Rectal smooth muscle tissue (tissue), 1 donor: ENCODE results near the gene ZBTB7C.

Source experiments
- H3K27ac ChIP-seq: one replicate; pipeline ENCODE4 v1.7.0; 2013; ENCODE audit warnings: low read depth, low read length, inconsistent platforms
- H3K27me3 ChIP-seq: one replicate; pipeline ENCODE4 v1.7.0; 2013; ENCODE audit warnings: low read length; ENCODE audit not compliant: control insufficient read depth, insufficient read depth
- H3K36me3 ChIP-seq: one replicate; pipeline ENCODE4 v1.7.0; 2013; ENCODE audit warnings: low read length; ENCODE audit not compliant: control insufficient read depth, insufficient read depth
- H3K4me1 ChIP-seq: one replicate; pipeline ENCODE4 v1.7.0; 2013; ENCODE audit warnings: low read length; ENCODE audit not compliant: control insufficient read depth, insufficient read depth
- H3K4me3 ChIP-seq: one replicate; pipeline ENCODE4 v1.7.0; 2013; ENCODE audit warnings: low read length
- H3K9ac ChIP-seq: one replicate; pipeline ENCODE4 v1.7.0; 2013; ENCODE audit warnings: low read length

Gene ZBTB7C

GRCh38 chr18:48306838-48307237 is 102.3 kb downstream of the ZBTB7C start:
- H3K36me3 ChIP-seq, result no peaks in the 10 kb centered on the region
- no peak overlapping the region for H3K4me3 ChIP-seq
- no peaks in the 10 kb centered on the region for H3K27me3 ChIP-seq
- no peak overlapping the region for H3K9ac ChIP-seq
- no peaks in the 10 kb centered on the region for H3K4me1 ChIP-seq
- no peak overlapping the region for H3K27ac ChIP-seq

- Histone ChIP-seq H3K9ac (no peak overlapping the region), H3K27ac (no peak overlapping the region), H3K4me3 (no peak overlapping the region), H3K4me1 (no peaks in the 10 kb centered on the region), H3K27me3 (no peaks in the 10 kb centered on the region), H3K36me3 (no peaks in the 10 kb centered on the region)
These were observed 104.1 kb downstream of the ZBTB7C start for GRCh38 chr18:48304906-48305693.

DNA sequence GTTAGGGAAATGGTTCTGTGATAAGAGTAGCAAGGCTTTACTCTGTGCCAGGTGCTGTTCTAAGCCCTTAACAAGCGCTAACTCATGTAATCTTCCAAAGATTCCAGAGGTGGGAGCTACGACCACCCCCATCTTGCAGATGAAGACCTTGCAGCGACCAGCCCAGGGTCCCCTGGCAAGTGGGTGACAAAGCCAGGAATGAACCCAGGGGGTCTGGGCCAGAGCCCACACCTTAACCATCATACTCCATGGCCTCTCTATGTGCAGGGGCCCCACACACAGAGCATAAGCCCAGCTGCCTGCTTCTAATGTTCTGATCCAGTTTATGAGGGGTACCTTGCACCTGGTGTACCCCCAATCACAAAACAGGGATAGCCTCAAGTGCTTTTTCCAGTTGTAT is 105.3 kb downstream of the ZBTB7C start:
- no peaks in the 10 kb centered on the region for H3K27me3 ChIP-seq
- H3K9ac ChIP-seq, result no peak overlapping the region
- no peak overlapping the region for H3K27ac ChIP-seq
- H3K4me3 ChIP-seq, result no peak overlapping the region
- H3K36me3 ChIP-seq, result no peaks in the 10 kb centered on the region
- no peaks in the 10 kb centered on the region for H3K4me1 ChIP-seq

- H3K4me1 ChIP-seq, result no peaks in the 10 kb centered on the region
- H3K36me3 ChIP-seq, result no peaks in the 10 kb centered on the region
- no peak overlapping the region for H3K4me3 ChIP-seq
- H3K27ac ChIP-seq, result no peak overlapping the region
- H3K9ac ChIP-seq, result no peak overlapping the region
- H3K27me3 ChIP-seq, result no peaks in the 10 kb centered on the region
These were observed 106.4 kb downstream of the ZBTB7C start for GRCh38 chr18:48302736-48303135.

- no peaks in the 10 kb centered on the region for H3K4me1 ChIP-seq
- H3K27ac ChIP-seq, result no peak overlapping the region
- H3K36me3 ChIP-seq, result no peaks in the 10 kb centered on the region
- H3K4me3 ChIP-seq, result no peak overlapping the region
- H3K9ac ChIP-seq, result no peak overlapping the region
- no peaks in the 10 kb centered on the region for H3K27me3 ChIP-seq
These were observed 108.7 kb downstream of the ZBTB7C start for GRCh38 chr18:48300463-48300961.

DNA sequence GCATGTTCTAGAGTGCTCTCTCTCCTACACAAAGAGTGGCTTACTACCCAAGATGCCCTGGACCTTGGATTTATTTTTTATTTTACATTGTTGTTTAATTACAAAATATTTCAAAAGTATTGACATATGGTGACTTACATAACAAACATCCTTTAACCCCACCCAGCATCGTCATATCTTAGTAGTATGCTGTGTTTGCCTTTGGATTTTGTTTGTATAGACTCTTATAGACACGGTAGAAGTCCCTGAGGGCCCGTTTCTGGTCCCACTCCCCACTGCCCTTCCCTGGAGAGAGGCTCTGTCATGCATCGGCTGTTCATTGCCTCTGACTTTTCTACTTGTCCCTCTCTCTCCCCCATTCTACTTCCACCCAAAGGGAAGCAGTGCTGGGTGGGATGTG is 112.0 kb downstream of the ZBTB7C start:
- Histone ChIP-seq H3K27me3 (no peaks in the 10 kb centered on the region), H3K4me3 (no peak overlapping the region), H3K36me3 (no peaks in the 10 kb centered on the region), H3K4me1 (no peaks in the 10 kb centered on the region), H3K27ac (no peak overlapping the region), H3K9ac (no peak overlapping the region)

- Histone ChIP-seq H3K27me3 (no peaks in the 10 kb centered on the region), H3K36me3 (no peaks in the 10 kb centered on the region), H3K27ac (no peak overlapping the region), H3K4me3 (no peak overlapping the region), H3K9ac (no peak overlapping the region), H3K4me1 (no peaks in the 10 kb centered on the region)
These were observed 112.6 kb downstream of the ZBTB7C start for GRCh38 chr18:48296581-48296980.

GRCh38 chr18:48295586-48296311 is 113.4 kb downstream of the ZBTB7C start:
- Histone ChIP-seq H3K27me3 (no peaks in the 10 kb centered on the region), H3K27ac (no peak overlapping the region), H3K4me3 (no peak overlapping the region), H3K4me1 (no peaks in the 10 kb centered on the region), H3K9ac (no peak overlapping the region), H3K36me3 (no peaks in the 10 kb centered on the region)

DNA sequence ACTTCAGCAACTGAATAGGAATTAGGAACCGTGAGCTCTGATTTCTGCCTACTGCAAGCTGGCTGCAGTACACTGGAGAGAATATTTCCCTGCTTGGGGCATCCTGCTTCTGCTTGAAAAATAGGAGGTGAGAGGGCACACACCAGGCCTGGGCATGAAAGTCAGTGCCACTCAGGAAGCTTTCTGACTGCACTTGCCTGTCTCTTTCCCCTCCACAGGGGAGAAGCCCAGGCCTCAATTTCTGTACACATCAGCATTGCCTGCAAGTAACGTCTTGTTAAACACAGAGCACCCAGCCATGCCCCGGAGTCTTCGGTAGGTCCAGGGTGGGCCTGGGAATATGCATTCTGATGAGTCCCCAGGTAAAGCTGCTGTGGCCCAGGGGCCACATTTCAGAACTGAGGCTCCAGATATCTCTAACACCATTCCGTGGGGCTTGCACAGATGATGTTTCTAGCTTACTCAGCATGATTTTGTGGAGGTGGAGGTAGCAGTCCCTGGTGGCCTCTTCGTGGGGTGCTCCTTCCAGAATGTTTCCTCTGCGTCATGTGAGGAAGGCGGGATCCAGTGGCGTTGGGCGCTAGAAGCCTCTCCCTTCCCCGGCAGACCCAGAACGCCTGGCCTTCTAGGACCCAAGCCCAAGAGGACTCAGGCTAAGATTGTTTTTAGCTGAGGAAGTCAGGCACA is 114.1 kb downstream of the ZBTB7C start:
- no peak overlapping the region for H3K27ac ChIP-seq
- H3K27me3 ChIP-seq, result no peaks in the 10 kb centered on the region
- no peak overlapping the region for H3K4me3 ChIP-seq

GRCh38 chr18:48293954-48294898 is 115.0 kb downstream of the ZBTB7C start:
- Histone ChIP-seq H3K27ac (no peak overlapping the region), H3K9ac (no peak overlapping the region), H3K27me3 (no peaks in the 10 kb centered on the region), H3K4me3 (no peak overlapping the region), H3K4me1 (no peaks in the 10 kb centered on the region), H3K36me3 (no peaks in the 10 kb centered on the region)

More for the DNA sequence above, 114.1 kb downstream of the ZBTB7C start:
- H3K36me3 ChIP-seq, result no peaks in the 10 kb centered on the region
- no peak overlapping the region for H3K9ac ChIP-seq
- no peaks in the 10 kb centered on the region for H3K4me1 ChIP-seq

DNA sequence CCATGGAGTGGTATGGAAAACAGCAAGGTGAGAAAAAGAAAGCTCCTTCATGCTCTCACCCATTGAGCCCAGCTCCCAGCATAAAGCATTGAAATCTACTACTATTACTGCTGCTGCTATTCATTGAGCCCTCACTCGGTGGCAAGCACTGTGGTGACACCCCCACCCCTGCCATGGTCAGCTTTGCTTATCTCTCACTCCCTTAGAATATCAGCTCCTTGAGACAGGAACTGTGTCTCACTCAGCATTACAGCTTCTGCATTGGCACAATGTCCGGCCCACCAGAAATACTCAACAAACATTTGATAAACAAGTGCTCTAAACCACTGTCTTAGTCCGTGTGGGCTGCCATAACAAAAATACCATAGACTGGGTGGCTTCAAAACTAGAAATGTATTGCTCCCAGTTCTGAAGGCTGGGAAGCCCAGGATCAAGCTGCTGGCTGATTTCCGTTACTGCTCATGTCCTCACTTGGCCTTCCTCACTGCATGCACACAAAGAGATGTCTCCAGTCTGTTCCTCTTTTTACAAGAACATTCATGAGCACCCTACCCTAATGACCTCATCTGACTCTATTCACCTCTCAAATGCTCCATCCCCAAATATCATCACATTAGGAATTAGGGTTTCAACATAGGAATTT is 116.3 kb downstream of the ZBTB7C start:
- H3K27ac ChIP-seq, result no peak overlapping the region
- H3K4me3 ChIP-seq, result no peak overlapping the region
- H3K9ac ChIP-seq, result no peak overlapping the region
- no peaks in the 10 kb centered on the region for H3K36me3 ChIP-seq
- H3K27me3 ChIP-seq, result no peaks in the 10 kb centered on the region
- H3K4me1 ChIP-seq, result no peaks in the 10 kb centered on the region
